ENCODE data around the gene ZNF134. TPM values are rescaled to one million over a fixed set of nuclear protein-coding genes. Genes with fewer than 3 reads are reported as not detected.

The ZNF134 gene
- total RNA-seq, 2 donors from 2014 or later = 30.8 to 37.5 TPM

DNA sequence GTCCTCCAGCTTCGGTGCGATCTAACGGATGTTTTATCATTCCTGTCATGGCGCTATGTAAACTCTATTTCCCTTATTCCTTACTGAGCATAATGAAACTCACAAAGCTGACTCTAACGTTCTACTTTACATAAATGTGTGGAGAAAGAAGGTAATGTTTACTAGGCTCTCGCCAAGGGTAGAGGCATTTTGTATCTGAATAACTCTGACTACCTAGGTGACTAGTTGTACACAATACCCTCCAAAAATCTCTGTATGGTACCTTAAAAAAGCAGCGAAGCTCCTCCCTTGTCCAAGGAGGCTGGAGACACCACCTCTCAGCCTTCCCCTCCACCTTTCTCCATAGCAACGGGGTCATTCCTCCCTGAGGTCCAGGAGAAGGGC is 14.7 kb upstream of the ZNF134 start:
- peak overlapping the region; percentile 83 for H3K4me3 ChIP-seq (ENCODE audit: low read length)
- DNase-seq = no peak
- Mint-ChIP-seq H3K9me3 (peaks cover 37% of the 10 kb centered on the region), H3K27me3 (ENCODE audit: insufficient read depth) (peaks cover 22% of the 10 kb centered on the region), H3K4me1 (no peaks in the 10 kb centered on the region), H3K4me3 (peak overlapping the region; percentile 77), H3K36me3 (ENCODE audit: low read depth) (peaks cover 33% of the 10 kb centered on the region), H3K27ac (peak overlapping the region; percentile 30)
- 63% methylated on average over 5 to 8 of the region's 8 CpGs for WGBS, 2 experiments (ENCODE audit: insufficient coverage in 1 of 2, insufficient read length in 1 of 2)
- H3K9me3 ChIP-seq (ENCODE audit: control insufficient read depth, low read length) = no peaks in the 10 kb centered on the region
- peaks cover under 1% of the 10 kb centered on the region for H3K36me3 ChIP-seq (ENCODE audit: control insufficient read depth, insufficient read depth, low read length)
- peaks cover 4% of the 10 kb centered on the region for H3K27me3 ChIP-seq (ENCODE audit: control insufficient read depth, insufficient read depth, low read length, poor library complexity, severe bottlenecking)
- no peak overlapping the region for H3K9ac ChIP-seq (ENCODE audit: extremely low read depth, low read length, poor library complexity, severe bottlenecking)
- no peak overlapping the region for H3K27ac ChIP-seq (ENCODE audit: low read depth, low read length)
- H3K4me1 ChIP-seq (ENCODE audit: control insufficient read depth, insufficient read depth, low read length) = no peaks in the 10 kb centered on the region
- TF ChIP-seq, protein P1, sequence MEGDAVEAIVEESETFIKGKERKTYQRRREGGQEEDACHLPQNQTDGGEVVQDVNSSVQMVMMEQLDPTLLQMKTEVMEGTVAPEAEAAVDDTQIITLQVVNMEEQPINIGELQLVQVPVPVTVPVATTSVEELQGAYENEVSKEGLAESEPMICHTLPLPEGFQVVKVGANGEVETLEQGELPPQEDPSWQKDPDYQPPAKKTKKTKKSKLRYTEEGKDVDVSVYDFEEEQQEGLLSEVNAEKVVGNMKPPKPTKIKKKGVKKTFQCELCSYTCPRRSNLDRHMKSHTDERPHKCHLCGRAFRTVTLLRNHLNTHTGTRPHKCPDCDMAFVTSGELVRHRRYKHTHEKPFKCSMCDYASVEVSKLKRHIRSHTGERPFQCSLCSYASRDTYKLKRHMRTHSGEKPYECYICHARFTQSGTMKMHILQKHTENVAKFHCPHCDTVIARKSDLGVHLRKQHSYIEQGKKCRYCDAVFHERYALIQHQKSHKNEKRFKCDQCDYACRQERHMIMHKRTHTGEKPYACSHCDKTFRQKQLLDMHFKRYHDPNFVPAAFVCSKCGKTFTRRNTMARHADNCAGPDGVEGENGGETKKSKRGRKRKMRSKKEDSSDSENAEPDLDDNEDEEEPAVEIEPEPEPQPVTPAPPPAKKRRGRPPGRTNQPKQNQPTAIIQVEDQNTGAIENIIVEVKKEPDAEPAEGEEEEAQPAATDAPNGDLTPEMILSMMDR (conservative IDR thresholded peaks at IDR 0.05) = no peak

DNA sequence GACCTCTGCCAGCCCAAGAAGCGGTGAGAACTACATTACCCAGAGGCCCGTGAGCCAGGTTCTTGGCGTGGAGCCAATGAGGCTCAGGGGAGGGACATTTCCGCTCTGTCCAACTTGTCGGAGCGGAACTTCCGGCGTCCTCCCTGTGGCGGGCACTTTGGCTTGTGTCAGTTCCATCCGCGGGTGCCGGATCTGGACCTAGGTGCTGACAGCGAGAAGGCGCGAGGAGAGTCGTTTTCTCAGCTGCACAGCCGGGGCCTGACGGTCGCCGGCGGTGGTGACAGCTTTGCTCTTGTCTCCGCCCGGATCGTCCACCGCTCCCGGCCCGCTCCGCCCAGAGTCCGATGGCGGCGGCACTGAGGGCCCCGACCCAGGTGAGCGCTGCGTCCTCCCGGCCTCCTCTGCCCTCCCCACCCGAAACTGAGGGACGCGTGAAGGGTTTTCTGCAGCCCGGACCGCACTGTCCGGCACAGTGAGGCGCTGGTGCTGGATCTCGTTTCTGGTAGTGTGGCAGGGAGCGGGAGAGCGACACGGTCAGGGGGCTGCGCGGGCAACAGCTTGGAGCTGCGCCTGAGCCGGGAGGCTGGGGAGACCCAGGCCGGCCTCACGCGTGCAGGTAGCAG is 14.2 kb upstream of the ZNF134 start, which contains the start of gene ZNF530:
Gene ZNF530 (plus strand): TSS at position 125 of the 623 bp plus-strand sequence. CDS start 4,461 bp downstream, outside the sequence.
- H3K9me3 Mint-ChIP-seq = peaks cover 36% of the 10 kb centered on the region

DNA sequence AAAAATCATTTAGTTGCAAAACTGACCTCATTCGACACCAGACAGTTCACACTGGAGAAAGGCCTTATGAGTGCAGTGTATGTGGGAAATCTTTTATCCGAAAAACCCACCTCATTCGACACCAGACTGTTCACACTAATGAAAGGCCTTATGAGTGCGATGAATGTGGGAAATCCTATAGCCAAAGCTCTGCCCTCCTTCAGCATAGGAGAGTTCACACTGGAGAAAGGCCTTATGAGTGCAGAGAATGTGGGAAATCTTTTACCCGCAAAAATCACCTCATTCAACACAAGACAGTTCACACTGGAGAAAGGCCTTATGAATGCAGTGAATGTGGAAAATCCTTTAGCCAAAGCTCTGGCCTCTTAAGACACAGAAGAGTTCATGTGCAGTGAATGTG is 7.1 kb upstream of the ZNF134 start:
- H3K9me3 ChIP-seq (ENCODE audit: control insufficient read depth, low read length) = no peaks in the 10 kb centered on the region
- Mint-ChIP-seq H3K9me3 (peaks cover 63% of the 10 kb centered on the region), H3K27me3 (ENCODE audit: insufficient read depth) (peaks cover under 1% of the 10 kb centered on the region), H3K27ac (no peak overlapping the region), H3K36me3 (ENCODE audit: low read depth) (peaks cover 66% of the 10 kb centered on the region), H3K4me3 (no peak overlapping the region), H3K4me1 (no peaks in the 10 kb centered on the region)
- H3K9ac ChIP-seq (ENCODE audit: extremely low read depth, low read length, poor library complexity, severe bottlenecking) = no peak overlapping the region
- no peak overlapping the region for H3K4me3 ChIP-seq (ENCODE audit: low read length)
- no peaks in the 10 kb centered on the region for H3K27me3 ChIP-seq (ENCODE audit: control insufficient read depth, insufficient read depth, low read length, poor library complexity, severe bottlenecking)
- TF ChIP-seq, protein P1 (conservative IDR thresholded peaks at IDR 0.05) = no peak
- WGBS, 2 experiments (ENCODE audit: insufficient coverage in 1 of 2, insufficient read length in 1 of 2) = 92 to 97% methylated on average over 2 to 4 of the region's 5 CpGs
- DNase-seq = no peak
- H3K4me1 ChIP-seq (ENCODE audit: control insufficient read depth, insufficient read depth, low read length) = no peaks in the 10 kb centered on the region
- H3K27ac ChIP-seq (ENCODE audit: low read depth, low read length) = no peak overlapping the region
- H3K36me3 ChIP-seq (ENCODE audit: control insufficient read depth, insufficient read depth, low read length) = peaks cover 33% of the 10 kb centered on the region

More for the DNA sequence above, 14.2 kb upstream of the ZNF134 start, which contains the start of gene ZNF530:
- Histone ChIP-seq H3K4me1 (ENCODE audit: control insufficient read depth, insufficient read depth, low read length) (no peaks in the 10 kb centered on the region), H3K27ac (ENCODE audit: low read depth, low read length) (no peak within 1 kb of the TSS), H3K4me3 (ENCODE audit: low read length) (peak within 1 kb of the TSS; percentile 83), H3K9ac (ENCODE audit: extremely low read depth, low read length, poor library complexity, severe bottlenecking) (peak within 1 kb of the TSS; percentile 35), H3K27me3 (ENCODE audit: control insufficient read depth, insufficient read depth, low read length, poor library complexity, severe bottlenecking) (peaks cover 4% of the 10 kb centered on the region), H3K9me3 (ENCODE audit: control insufficient read depth, low read length) (no peaks in the 10 kb centered on the region), H3K36me3 (ENCODE audit: control insufficient read depth, insufficient read depth, low read length) (peaks cover 6% of the 10 kb centered on the region)
- Mint-ChIP-seq H3K27me3 (ENCODE audit: insufficient read depth) (peaks cover 22% of the 10 kb centered on the region), H3K4me1 (no peaks in the 10 kb centered on the region), H3K27ac (peak within 1 kb of the TSS; percentile 30), H3K36me3 (ENCODE audit: low read depth) (peaks cover 38% of the 10 kb centered on the region), H3K4me3 (peak within 1 kb of the TSS; percentile 77)
- DNase-seq = peak; percentile 96
- WGBS, 2 experiments (ENCODE audit: insufficient coverage in 1 of 2, insufficient read length in 1 of 2) = 1% methylated on average over 24 to 53 of the region's 53 CpGs
- TF ChIP-seq, protein P1 (conservative IDR thresholded peaks at IDR 0.05) = no peak
